ENCODE measurements around the gene DDB1.

The DDB1 gene

DNA sequence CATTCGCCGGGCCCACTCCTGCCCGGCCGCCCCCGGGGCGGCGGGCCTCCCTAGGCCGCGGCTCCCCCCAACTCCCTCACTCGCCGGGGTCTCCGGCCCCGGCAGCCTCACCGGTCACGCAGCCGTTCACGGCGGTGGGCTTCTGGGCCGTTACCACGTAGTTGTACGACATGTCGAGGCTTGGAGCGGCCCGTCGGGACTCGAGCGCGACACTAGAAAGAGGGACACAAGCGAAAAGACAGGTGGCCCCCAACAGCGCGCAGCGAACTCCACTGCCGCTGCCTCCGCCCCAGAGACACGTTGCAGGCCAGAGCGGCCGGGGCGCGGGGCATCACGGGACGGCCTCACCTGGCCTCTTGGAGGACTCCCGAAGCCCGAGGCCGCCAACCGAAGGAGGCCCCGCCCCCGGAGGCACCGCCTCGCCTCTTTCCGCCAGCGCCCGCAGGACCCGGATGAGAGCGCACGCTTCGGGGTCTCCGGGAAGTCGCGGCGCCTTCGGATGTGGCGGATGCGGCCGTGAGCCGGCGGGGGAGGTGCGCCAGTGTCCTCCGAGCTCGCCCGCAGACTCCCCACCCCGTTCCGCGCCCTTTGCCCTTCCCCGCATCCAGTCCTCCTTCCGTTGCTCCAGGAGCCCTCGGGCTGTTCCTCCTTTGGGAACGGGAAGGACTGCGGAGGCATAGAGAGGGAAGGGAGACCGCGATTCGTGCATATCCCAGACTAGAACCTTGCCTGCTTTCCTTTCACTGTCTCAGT is at the start of gene DDB1, which contains the start of gene TKFC:
Gene DDB1, minus strand, starts transcription at position 309 of the 753 bp plus-strand sequence. Its CDS starts 137 bp downstream, at position 172.
Gene TKFC, plus strand, starts transcription at position 432 of the 753 bp plus-strand sequence. CDS start 1,501 bp downstream, outside the sequence.
- in situ Hi-C loops (cut with MboI; ENCODE audit: low sequenced_read_pairs, unreplicated experiment), result no loop called here
- peak; percentile 99 for DNase-seq (ENCODE audit: low spot score)
- TF ChIP-seq, protein P1, sequence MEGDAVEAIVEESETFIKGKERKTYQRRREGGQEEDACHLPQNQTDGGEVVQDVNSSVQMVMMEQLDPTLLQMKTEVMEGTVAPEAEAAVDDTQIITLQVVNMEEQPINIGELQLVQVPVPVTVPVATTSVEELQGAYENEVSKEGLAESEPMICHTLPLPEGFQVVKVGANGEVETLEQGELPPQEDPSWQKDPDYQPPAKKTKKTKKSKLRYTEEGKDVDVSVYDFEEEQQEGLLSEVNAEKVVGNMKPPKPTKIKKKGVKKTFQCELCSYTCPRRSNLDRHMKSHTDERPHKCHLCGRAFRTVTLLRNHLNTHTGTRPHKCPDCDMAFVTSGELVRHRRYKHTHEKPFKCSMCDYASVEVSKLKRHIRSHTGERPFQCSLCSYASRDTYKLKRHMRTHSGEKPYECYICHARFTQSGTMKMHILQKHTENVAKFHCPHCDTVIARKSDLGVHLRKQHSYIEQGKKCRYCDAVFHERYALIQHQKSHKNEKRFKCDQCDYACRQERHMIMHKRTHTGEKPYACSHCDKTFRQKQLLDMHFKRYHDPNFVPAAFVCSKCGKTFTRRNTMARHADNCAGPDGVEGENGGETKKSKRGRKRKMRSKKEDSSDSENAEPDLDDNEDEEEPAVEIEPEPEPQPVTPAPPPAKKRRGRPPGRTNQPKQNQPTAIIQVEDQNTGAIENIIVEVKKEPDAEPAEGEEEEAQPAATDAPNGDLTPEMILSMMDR (IDR thresholded peaks at IDR 0.05; ENCODE audit: borderline replicate concordance, control extremely low read depth, extremely low read depth, insufficient read depth, missing control alignments), result no peak

DNA sequence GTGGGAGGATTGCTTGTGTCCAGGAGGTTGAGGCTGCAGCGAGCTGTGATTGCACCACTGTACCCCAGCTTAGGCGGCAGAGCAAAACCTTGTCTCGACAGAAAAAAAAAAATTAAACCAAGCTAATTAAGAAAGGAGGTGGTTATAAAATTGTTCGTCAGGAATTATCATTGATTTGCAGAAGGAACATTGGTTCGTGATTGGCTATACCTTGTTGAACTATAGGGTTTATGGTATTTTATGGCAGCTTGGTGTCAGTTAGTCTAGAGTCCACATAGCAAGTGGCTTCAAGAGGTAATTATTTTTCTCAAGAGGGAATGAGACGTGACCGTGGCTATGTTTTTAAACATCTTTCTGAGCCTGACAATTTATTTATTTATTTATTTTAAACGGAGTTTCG is 48.0 kb upstream of the DDB1 start:
- in situ Hi-C loops (cut with MboI; ENCODE audit: low sequenced_read_pairs, unreplicated experiment), result no loop called here
- TF ChIP-seq, protein P1 (IDR thresholded peaks at IDR 0.05; ENCODE audit: borderline replicate concordance, control extremely low read depth, extremely low read depth, insufficient read depth, missing control alignments), result no peak
- no peak for DNase-seq (ENCODE audit: low spot score)

DNA sequence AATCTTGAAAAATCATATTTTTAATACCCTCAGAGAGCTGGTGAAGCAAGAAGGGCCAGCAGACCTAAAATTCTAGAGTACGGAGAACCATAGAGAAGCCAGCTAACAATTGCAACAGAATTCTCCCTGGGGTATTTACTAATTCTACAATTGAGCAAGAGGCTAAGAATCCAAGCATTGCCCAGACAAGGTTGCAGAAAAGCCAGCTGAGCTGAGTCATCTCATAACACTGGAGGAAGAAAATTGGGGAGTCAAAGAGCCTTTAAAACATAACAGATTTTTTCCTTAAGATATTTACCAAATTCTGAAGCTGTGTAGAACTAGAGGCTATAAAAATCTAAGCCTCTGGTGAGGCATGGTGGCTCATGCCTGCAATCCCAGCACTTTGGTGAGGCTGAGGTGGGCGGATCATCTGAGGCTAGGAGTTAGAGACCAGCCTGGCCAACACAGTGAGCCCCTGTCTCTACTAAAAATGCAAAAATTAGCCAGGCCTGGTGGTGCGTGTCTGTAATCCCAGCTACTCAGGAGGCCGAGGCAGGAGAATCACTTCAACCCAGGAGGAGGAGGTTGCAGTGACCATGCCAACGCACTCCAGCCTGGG is 45.9 kb upstream of the DDB1 start:
- DNase-seq (ENCODE audit: low spot score), result no peak
- TF ChIP-seq, protein P1 (IDR thresholded peaks at IDR 0.05; ENCODE audit: borderline replicate concordance, control extremely low read depth, extremely low read depth, insufficient read depth, missing control alignments), result no peak
- in situ Hi-C loops (cut with MboI; ENCODE audit: low sequenced_read_pairs, unreplicated experiment), result no loop called here

DNA sequence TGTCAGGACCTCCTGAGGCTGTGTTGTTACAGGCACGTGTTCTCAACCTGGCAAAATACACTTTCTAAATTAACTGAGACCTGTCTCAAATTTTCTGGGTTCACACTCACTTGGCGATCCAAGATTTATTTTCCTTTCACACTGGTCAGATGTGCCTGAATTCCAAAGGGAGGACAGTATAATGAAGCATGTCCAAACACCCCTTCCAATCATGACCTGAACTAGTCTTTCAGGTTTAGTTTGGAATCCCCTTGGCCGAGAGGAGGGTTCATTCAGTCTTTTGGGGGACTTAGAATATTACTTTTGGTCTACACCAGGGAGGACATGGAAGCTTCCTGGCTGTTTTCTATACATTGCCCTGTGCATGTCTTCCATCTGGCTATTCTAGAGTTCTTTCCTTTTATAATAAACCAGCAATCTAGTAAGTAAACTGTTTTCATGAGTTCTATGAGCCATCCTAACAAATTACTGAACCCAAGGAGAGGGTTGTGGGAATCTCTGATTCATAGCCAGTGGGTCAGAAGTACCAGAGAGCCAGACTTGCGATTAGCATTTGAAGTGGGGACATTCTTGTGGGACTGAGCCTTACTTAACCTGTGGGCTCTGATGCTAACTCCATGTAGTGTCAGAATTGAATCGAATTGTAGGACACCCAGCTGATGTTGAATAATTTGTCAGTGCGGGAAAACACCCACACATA is 44.7 kb upstream of the DDB1 start:
- DNase-seq (ENCODE audit: low spot score), result no peak
- TF ChIP-seq, protein P1 (IDR thresholded peaks at IDR 0.05; ENCODE audit: borderline replicate concordance, control extremely low read depth, extremely low read depth, insufficient read depth, missing control alignments), result no peak
- in situ Hi-C loops (cut with MboI; ENCODE audit: low sequenced_read_pairs, unreplicated experiment), result no loop called here

DNA sequence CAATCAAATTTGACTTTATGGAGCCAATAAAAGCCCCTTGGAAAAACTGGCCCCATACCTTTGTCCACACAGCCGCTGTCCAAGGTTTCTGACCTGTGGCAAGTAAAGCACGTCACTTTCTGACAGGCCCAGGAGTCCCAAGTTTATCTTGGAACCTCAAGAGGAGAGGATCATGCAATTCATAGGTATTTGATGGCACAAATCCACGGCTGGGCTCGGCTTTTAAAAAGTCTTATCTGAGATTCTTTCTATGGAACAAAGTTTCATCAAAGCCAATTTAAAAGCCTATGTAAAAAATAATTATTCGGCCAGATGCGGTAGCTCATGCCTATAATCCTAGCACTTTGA is 42.8 kb upstream of the DDB1 start:
- DNase-seq (ENCODE audit: low spot score), result no peak
- TF ChIP-seq, protein P1 (IDR thresholded peaks at IDR 0.05; ENCODE audit: borderline replicate concordance, control extremely low read depth, extremely low read depth, insufficient read depth, missing control alignments), result no peak
- in situ Hi-C loops (cut with MboI; ENCODE audit: low sequenced_read_pairs, unreplicated experiment), result no loop called here

DNA sequence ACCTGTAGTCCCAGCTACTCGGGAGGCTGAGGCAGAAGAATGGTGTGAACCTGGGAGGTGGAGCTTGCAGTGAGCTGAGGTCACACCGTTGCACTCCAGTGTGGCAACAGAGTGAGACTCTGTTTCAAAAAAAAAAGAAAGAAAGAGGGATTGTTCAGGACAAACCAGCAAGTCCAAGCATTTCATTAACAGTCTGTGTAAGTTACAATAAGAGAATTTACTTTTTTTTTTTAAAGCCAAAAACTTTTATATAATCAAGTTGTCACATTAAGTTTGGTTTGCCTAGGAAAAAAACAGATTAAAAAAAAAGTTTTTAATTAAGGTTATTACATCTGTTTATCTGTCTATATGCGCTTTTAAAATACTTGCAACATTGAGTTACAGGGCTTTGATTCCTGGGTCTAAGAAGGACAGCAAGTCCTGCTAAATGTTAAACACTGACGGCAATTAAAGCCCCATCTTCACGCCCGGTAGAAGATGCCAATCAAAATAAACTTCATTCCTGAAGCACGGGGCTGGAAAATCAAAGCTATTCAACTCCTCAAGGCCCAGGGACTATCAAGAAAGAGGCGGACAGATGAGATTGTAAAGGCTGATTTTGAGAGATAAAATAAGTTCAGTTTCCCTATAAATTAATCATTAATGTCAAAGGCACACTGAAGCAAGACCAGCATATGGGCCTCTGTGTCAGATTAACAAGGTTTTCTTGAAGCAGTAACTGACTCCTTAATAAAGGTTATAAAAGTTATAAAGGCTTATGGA is 39.9 kb upstream of the DDB1 start:
- no peak for DNase-seq (ENCODE audit: low spot score)
- TF ChIP-seq, protein P1 (IDR thresholded peaks at IDR 0.05; ENCODE audit: borderline replicate concordance, control extremely low read depth, extremely low read depth, insufficient read depth, missing control alignments), result no peak
- in situ Hi-C loops (cut with MboI; ENCODE audit: low sequenced_read_pairs, unreplicated experiment), result no loop called here
